GM21381 (cell line): Measurements from ENCODE around the gene DIPK1B.

ENCODE experiments used
- ATAC-seq: cut with Tn5 transposase; IDR thresholded peaks from one replicate; pipeline ENCODE4 v1.9.1; 2021; ENCODE audit warnings: mild to moderate bottlenecking, moderate library complexity; ENCODE audit not compliant: unreplicated experiment

Gene DIPK1B

DNA sequence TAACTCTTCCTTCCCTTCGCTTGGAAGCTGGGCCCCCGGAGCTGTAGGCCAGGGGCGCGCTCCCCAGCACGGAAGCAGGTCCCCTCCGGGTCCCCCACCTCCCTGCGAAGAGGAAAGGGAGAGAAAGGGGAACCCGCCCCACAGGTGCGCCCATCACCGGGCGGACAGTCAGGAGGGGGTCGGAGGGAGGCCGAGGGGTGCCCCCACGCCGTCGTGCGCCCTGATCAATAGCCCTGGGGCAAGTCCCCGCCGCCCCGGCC, 25.9 kb upstream of the DIPK1B start:
- ATAC-seq = no peak

GRCh38 chr9:136686794-136687711, 25.3 kb upstream of the DIPK1B start, which contains the start of gene AGPAT2:
Gene AGPAT2 (minus strand): TSS chr9:136687457. CDS start chr9:136687357, 100 bp downstream.
- ATAC-seq = peak; percentile 54

DNA sequence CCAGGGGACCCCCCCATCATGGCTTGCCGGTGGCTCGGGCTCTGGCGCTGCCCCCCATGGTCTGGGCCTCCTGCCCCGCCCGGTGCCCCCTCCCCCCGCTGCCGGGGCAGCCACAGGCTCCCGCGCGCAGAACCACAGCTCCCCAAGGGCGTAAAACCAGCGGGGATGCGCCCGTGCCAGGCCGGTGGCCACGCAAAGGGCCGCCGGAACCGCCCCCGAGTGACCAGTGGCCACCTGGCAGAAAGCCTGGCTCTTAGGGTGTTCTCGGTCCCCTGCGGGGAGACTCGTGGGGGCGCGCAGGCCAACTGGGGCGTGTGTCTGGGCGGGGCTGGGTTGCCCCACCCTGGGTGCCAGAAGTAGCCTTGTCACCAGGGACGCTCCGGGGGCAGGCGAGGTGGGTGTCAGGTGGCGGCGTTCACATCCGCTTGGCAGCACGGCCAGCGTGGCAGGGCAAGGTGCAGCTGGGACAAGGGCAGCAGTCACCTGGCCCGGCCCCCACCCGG, 24.6 kb upstream of the DIPK1B start:
- no peak for ATAC-seq

GRCh38 chr9:136688274-136689107, 23.9 kb upstream of the DIPK1B start:
- no peak for ATAC-seq

GRCh38 chr9:136689108-136689460, 23.3 kb upstream of the DIPK1B start:
- ATAC-seq = no peak

DNA sequence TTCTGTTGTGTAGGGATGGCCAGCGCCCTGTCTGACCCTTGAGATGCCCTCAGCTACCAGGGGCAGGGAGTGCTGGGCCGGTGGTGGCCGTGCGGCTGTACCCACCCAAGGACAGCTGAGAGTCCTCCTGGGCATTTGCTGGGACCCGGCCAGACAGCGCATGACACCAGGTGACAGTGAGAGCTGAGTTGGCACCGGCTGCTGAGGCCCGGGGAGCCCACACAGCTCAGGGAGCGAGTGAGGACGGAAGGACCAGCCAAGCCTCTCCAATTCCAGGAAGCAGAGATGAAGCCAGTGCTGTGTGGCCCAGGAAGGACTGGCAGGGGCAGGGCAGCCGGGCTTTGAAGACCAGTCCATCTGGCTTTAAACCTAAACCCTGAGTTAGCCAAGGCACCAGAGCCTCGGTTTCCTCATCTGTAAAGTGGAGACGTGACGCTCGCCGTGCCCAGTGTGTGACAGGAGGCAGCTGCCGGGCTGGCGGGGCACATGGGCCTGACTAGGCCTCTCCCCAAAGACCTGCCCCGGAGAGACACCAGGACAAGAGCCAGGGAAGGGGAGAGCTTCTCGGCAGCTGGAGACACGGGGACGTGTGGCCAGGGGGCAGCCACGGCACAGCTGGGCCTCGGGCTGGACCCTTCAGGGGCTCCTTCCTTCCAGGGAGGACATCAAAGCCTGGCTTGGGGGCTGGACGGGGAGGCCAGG, 22.1 kb upstream of the DIPK1B start:
- ATAC-seq = no peak

DNA sequence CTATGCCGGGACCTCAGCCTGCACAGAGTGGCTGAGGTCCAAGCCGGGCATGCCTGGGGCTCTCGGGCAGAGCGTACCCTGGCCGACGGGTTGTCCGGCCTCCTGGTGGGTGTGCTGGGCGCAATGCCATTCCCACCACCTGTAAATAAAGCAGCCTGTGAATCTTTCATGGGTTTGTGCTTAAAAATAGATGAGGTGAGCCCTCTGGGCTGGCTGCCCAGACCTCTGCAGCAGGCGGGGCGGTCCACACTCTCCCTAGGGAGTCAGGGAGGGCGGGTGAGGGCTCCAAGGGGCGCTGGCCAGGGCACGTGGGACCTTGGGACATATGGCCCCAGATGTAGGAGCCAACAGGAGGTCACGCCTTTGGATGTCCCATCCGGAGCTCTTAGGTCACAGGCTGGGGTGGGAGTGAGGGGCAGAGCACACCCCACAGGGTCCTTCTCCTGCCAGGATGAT, 21.5 kb upstream of the DIPK1B start:
- no peak for ATAC-seq

DNA sequence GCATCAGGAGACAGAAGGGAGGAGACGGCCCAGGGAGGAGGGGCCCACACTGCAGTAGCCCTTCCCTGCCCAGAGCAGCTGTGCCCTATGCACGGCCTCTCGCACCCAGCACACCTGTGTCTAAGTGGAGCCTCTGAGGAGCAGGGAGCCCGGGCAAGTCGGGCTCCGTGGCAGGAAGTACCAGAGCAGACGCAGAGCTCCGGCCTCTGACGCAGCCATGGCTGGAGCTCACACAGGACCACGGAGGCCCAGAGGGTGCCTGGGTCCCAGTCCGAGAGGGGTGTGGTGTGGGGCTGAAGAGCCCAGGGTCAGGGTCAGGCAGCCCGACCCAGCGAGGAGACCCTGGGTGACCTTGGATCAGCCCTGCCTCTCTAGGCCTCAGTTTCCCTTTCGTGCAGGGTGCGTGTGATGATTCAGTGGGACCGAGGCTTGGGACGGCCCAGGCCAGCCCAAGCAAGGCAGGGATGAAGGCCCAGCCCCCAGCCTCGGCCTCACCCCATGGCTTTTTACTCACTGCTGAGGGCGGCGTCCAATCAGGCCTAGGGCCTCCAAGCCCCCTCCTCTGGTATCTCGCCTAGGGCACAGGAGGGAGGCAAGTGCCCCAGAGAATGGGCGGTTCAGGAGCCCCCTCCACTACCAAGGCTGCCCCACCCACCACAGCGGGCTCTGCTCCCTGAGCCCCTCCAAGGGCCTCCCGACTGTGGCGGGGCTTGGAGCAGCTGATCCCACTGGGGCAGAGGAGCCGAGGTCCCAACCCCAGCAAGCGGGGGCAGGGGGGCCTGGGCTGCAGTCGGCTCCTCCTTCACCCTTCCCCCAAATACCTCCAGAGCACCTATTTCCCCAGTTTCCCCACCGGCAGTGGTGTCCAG, 20.8 kb upstream of the DIPK1B start:
- ATAC-seq = no peak

GRCh38 chr9:136692185-136693134, 19.9 kb upstream of the DIPK1B start:
- ATAC-seq = no peak

- no peak for ATAC-seq
These were observed 19.3 kb upstream of the DIPK1B start for GRCh38 chr9:136693135-136693489.

- no peak for ATAC-seq
These were observed 18.7 kb upstream of the DIPK1B start for GRCh38 chr9:136693490-136694162.

GRCh38 chr9:136694163-136694871, 18.1 kb upstream of the DIPK1B start:
- no peak for ATAC-seq

GRCh38 chr9:136694872-136695247, 17.5 kb upstream of the DIPK1B start:
- no peak for ATAC-seq

GRCh38 chr9:136695435-136695895, 16.9 kb upstream of the DIPK1B start:
- no peak for ATAC-seq

DNA sequence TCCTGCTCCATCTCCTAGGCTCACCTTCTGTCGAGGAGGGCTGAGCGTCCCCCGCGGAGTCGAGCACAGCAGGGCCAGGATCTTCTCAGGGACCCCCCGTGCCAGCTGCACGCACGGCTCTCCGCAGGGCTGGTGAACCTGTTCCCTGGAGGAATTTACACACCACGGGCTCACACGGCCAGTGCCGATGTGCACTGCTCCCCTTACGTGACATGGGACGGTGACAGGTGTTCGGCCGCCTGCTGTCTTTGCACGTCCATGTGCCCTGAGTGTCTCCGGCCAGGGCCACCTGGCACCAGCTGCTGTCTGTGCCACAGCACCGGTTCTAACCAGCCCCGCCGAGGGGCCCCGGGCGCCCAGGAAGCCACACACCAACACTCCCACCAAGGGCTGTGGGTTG, 16.4 kb upstream of the DIPK1B start:
- ATAC-seq = no peak

GRCh38 chr9:136696502-136696901, 15.9 kb upstream of the DIPK1B start:
- no peak for ATAC-seq

- no peak for ATAC-seq
These were observed 15.1 kb upstream of the DIPK1B start for GRCh38 chr9:136697146-136697820.
